Smooth muscle cell (in vitro differentiated cells): ENCODE results near the gene SLC9A3. TPM values are rescaled to one million over a fixed set of nuclear protein-coding genes. Genes with fewer than 3 reads are reported as not detected.
"Not testable (repeated sequence)": the region's sequence is repeated elsewhere in the genome, so short reads cannot be mapped to it uniquely, and the experiment has no call there.

ENCODE experiments used
- DNase-seq: peaks from one replicate; lab custom pipeline; 2025; ENCODE audit not compliant: unreplicated experiment; lab: John Stamatoyannopoulos, UW
- H2AFZ ChIP-seq: fragments of 200-600 bp; sonication (generic); 2 replicates; pipeline ENCODE4 v1.6.0; 2016; ENCODE audit warnings: antibody characterized with exemption, low read depth, mild to moderate bottlenecking
- H3F3A ChIP-seq: fragments of 200-600 bp; sonication (generic); 2 replicates; pipeline ENCODE4 v1.6.0; 2017; ENCODE audit warnings: antibody characterized with exemption, low read depth
- H3K27ac ChIP-seq: fragments of 200-600 bp; sonication (generic); 2 replicates; pipeline ENCODE4 v1.5.1; 2016; ENCODE audit warnings: low read depth, mild to moderate bottlenecking
- H3K27me3 ChIP-seq: fragments of 200-600 bp; sonication (generic); 2 replicates; pipeline ENCODE4 v1.6.1; 2016; ENCODE audit warnings: low read depth, mild to moderate bottlenecking
- H3K36me3 ChIP-seq: fragments of 200-600 bp; sonication (generic); 2 replicates; pipeline ENCODE4 v1.5.1; 2016; ENCODE audit warnings: low read depth
- H3K4me1 ChIP-seq: fragments of 200-600 bp; sonication (generic); 2 replicates; pipeline ENCODE4 v1.5.1; 2016; ENCODE audit warnings: low read depth
- H3K4me2 ChIP-seq: fragments of 200-600 bp; sonication (generic); 2 replicates; pipeline ENCODE4 v1.6.0; 2016; ENCODE audit warnings: mild to moderate bottlenecking
- H3K4me3 ChIP-seq: fragments of 200-600 bp; sonication (generic); 2 replicates; pipeline ENCODE4 v1.5.1; 2016; ENCODE audit warnings: mild to moderate bottlenecking
- H3K79me2 ChIP-seq: fragments of 200-600 bp; sonication (generic); 2 replicates; pipeline ENCODE4 v1.6.0; 2016; ENCODE audit warnings: low read depth, mild to moderate bottlenecking
- H3K9ac ChIP-seq: fragments of 200-600 bp; sonication (generic); 2 replicates; pipeline ENCODE4 v1.6.0; 2016; ENCODE audit warnings: low read depth
- H3K9me3 ChIP-seq: fragments of 200-600 bp; sonication (generic); replicated peaks from 2 replicates; pipeline ENCODE4 v1.5.1; 2016; ENCODE audit warnings: low read depth
- H4K20me1 ChIP-seq: fragments of 200-600 bp; sonication (generic); 2 replicates; pipeline ENCODE4 v1.6.0; 2016; ENCODE audit warnings: low read depth
- CTCF ChIP-seq: fragments of 200-600 bp; sonication (generic); IDR thresholded peaks from 2 replicates; pipeline ENCODE4 v1.5.1; 2017; ENCODE audit warnings: borderline replicate concordance, mild to moderate bottlenecking, antibody characterized with exemption; ENCODE audit not compliant: insufficient read depth, poor library complexity, severe bottlenecking
- WGBS: methylation state at CpG from one replicate; pipeline ENCODE4 v1.1.7; 2016; ENCODE audit warnings: low lambda C conversion rate; 5-methylcytosine and 5-hydroxymethylcytosine counted together
- polyA plus RNA-seq: library from polyadenylated mRNA; unstranded; fragments of >200 nt; fragmentation: Nextera tagmentation; extraction: Ambion mirVana; gene quantifications from 2 replicates; pipeline ENCODE4 v1.2.1, GENCODE V29; 2016
- total RNA-seq: library from RNA; depleted of rRNA; stranded (reverse); fragments of >200 nt; gene quantifications from 2 replicates; pipeline ENCODE4 v1.2.3, GENCODE V29; 2014

SLC9A3 gene
- total and polyA plus RNA-seq, 2 experiments from 2014 or later, result 1.1 to 1.8 TPM

GRCh38 chr5:560792-561166 is 36.5 kb upstream of the SLC9A3 start:
- Histone ChIP-seq H3K9ac (no peak overlapping the region), H3K4me2 (no peak overlapping the region), H3K9me3 (no peaks in the 10 kb centered on the region), H3F3A (no peaks in the 10 kb centered on the region), H3K27me3 (peaks cover 3% of the 10 kb centered on the region), H3K27ac (no peak overlapping the region), H4K20me1 (no peaks in the 10 kb centered on the region), H3K79me2 (no peaks in the 10 kb centered on the region), H2AFZ (no peak overlapping the region), H3K4me1 (no peaks in the 10 kb centered on the region), H3K36me3 (no peaks in the 10 kb centered on the region), H3K4me3 (no peak overlapping the region)
- TF ChIP-seq CTCF, result no peak
- DNase-seq, result no peak
- 90% methylated on average over 12 of the region's 12 CpGs for WGBS

GRCh38 chr5:558871-559503 is 34.7 kb upstream of the SLC9A3 start:
- Histone ChIP-seq H3K36me3 (no peaks in the 10 kb centered on the region), H3K4me2 (no peak overlapping the region), H3K4me1 (no peaks in the 10 kb centered on the region), H3K27me3 (peaks cover 3% of the 10 kb centered on the region), H3K27ac (no peak overlapping the region), H3F3A (no peaks in the 10 kb centered on the region), H3K9ac (no peak overlapping the region), H3K9me3 (no peaks in the 10 kb centered on the region), H4K20me1 (no peaks in the 10 kb centered on the region), H3K4me3 (no peak overlapping the region), H2AFZ (no peak overlapping the region), H3K79me2 (no peaks in the 10 kb centered on the region)
- no peak for TF ChIP-seq CTCF
- no peak for DNase-seq
- 87% methylated on average over 30 of the region's 32 CpGs for WGBS

- no peak overlapping the region for H3K27ac ChIP-seq
- no peaks in the 10 kb centered on the region for H3F3A ChIP-seq
- H3K27me3 ChIP-seq, result peaks cover 3% of the 10 kb centered on the region
- no peaks in the 10 kb centered on the region for H3K9me3 ChIP-seq
- H3K4me1 ChIP-seq, result no peaks in the 10 kb centered on the region
- H3K36me3 ChIP-seq, result no peaks in the 10 kb centered on the region
- no peak for DNase-seq
- H2AFZ ChIP-seq, result no peak overlapping the region
- H3K4me3 ChIP-seq, result no peak overlapping the region
- H3K9ac ChIP-seq, result no peak overlapping the region
- H3K4me2 ChIP-seq, result no peak overlapping the region
- H3K79me2 ChIP-seq, result no peaks in the 10 kb centered on the region
- 92% methylated on average over 10 of the region's 10 CpGs for WGBS
- TF ChIP-seq CTCF, result no peak
- H4K20me1 ChIP-seq, result no peaks in the 10 kb centered on the region
Measured at GRCh38 chr5:558326-558725, 34.1 kb upstream of the SLC9A3 start.

GRCh38 chr5:557917-558316 is 33.7 kb upstream of the SLC9A3 start:
- 88% methylated on average over 4 of the region's 4 CpGs for WGBS

More at GRCh38 chr5:557917-558316, 33.7 kb upstream of the SLC9A3 start:
- not testable (repeated sequence) for H3K4me1 ChIP-seq, H3K9me3 ChIP-seq, H3K4me2 ChIP-seq, H3K27ac ChIP-seq, H3K4me3 ChIP-seq, H3K79me2 ChIP-seq, H3K36me3 ChIP-seq, H2AFZ ChIP-seq, H4K20me1 ChIP-seq, DNase-seq, H3K9ac ChIP-seq, H3K27me3 ChIP-seq, H3F3A ChIP-seq
